ENCODE measurements around the gene PCDH12.
A peak's percentile ranks its signal among the peaks of the same experiment; 100 is the strongest.
"Not testable (repeated sequence)": the region's sequence is repeated elsewhere in the genome, so short reads cannot be mapped to it uniquely, and the experiment has no call there.

The PCDH12 gene

GRCh38 chr5:141935538-141935937, 22.5 kb downstream of the PCDH12 start:
- no peak for DNase-seq

- DNase-seq: no peak
Observed at GRCh38 chr5:141934099-141934844, 23.7 kb downstream of the PCDH12 start.

- no peak for DNase-seq
Observed at GRCh38 chr5:141933151-141933550, 24.9 kb downstream of the PCDH12 start.

- DNase-seq: no peak
Observed at GRCh38 chr5:141931694-141932093, 26.3 kb downstream of the PCDH12 start.

- no peak for DNase-seq
Observed at GRCh38 chr5:141929398-141930058, 28.5 kb downstream of the PCDH12 start.

- no peak for DNase-seq
Observed at GRCh38 chr5:141928051-141928450, 30.0 kb downstream of the PCDH12 start.

GRCh38 chr5:141926434-141926833, 31.6 kb downstream of the PCDH12 start:
- no peak for DNase-seq

- peak; percentile 93 to 94 for DNase-seq
Observed at GRCh38 chr5:141923448-141924313, 34.3 kb downstream of the PCDH12 start, which contains the start of gene DELE1. Gene DELE1 (plus strand): TSS chr5:141923871. CDS start chr5:141923942, 71 bp downstream.

GRCh38 chr5:141922827-141923447, 35.1 kb downstream of the PCDH12 start:
- not testable (repeated sequence) for DNase-seq

GRCh38 chr5:141920771-141921170, 37.2 kb downstream of the PCDH12 start:
- no peak for DNase-seq

GRCh38 chr5:141919218-141920119, 38.5 kb downstream of the PCDH12 start:
- DNase-seq: peak; percentile 79 to 90

- DNase-seq: no peak
Observed at GRCh38 chr5:141917760-141918159, 40.2 kb downstream of the PCDH12 start.

- peak in 1 of 2 donors; percentile 8 for DNase-seq
Observed at GRCh38 chr5:141916522-141916921, 41.5 kb downstream of the PCDH12 start.

- DNase-seq: no peak
Observed at GRCh38 chr5:141915881-141916336, 42.1 kb downstream of the PCDH12 start.

GRCh38 chr5:141914797-141915196, 43.2 kb downstream of the PCDH12 start:
- no peak for DNase-seq

GRCh38 chr5:141914199-141914743, 43.7 kb downstream of the PCDH12 start:
- DNase-seq: peak; percentile 33 to 38

- no peak for DNase-seq
Observed at GRCh38 chr5:141913560-141914198, 44.3 kb downstream of the PCDH12 start.

GRCh38 chr5:141910271-141910673, 47.7 kb downstream of the PCDH12 start:
- DNase-seq: no peak

GRCh38 chr5:141909212-141909611, 48.8 kb downstream of the PCDH12 start:
- DNase-seq: no peak

- DNase-seq: no peak
Observed at GRCh38 chr5:141908796-141909195, 49.2 kb downstream of the PCDH12 start.

GRCh38 chr5:141906972-141907371, 51.0 kb downstream of the PCDH12 start:
- no peak for DNase-seq

All from inflammatory macrophage treated with lipopolysaccharide for 1 hour (primary cell).